Gastrocnemius medialis (tissue), 4 donors: ENCODE measurements around the gene POLN.

ENCODE experiments used
- CTCF ChIP-seq, 5 experiments: fragments of 450-650 bp in 3 of 5; fragments of 200-600 bp in 2 of 5; sonication (generic) in 2 of 5; IDR thresholded peaks in 4 of 5; conservative IDR thresholded peaks in 1 of 5; 1 replicate in 4 of 5; 2 replicates in 1 of 5; pipeline ENCODE4 v1.5.1; 2016 to 2019; ENCODE audit warnings: antibody characterized with exemption in 5 of 5, mild to moderate bottlenecking in 3 of 5, moderate library complexity in 3 of 5
- POLR2A ChIP-seq, 2 donors: fragments of 450-650 bp; IDR thresholded peaks; one replicate each; pipeline ENCODE4 v1.6.1; 2017; ENCODE audit warnings: antibody characterized with exemption in 2 of 2, mild to moderate bottlenecking in 2 of 2, moderate library complexity in 2 of 2

- no peak for TF ChIP-seq CTCF (IDR thresholded peaks at IDR 0.05 in 4 of 5, conservative IDR thresholded peaks at IDR 0.05 in 1 of 5)
- TF ChIP-seq POLR2A (IDR thresholded peaks at IDR 0.05): no peak
These were observed 19.9 kb upstream of the POLN start, which contains the start of gene MXD4 for GRCh38 chr4:2261853-2262144.
